ENCODE measurements around the gene PSIP1. TPM values are rescaled to one million over a fixed set of nuclear protein-coding genes. Genes with fewer than 3 reads are reported as not detected.

PSIP1 gene
- total RNA-seq, 1 experiment from 2014 or later, result 362 TPM

DNA sequence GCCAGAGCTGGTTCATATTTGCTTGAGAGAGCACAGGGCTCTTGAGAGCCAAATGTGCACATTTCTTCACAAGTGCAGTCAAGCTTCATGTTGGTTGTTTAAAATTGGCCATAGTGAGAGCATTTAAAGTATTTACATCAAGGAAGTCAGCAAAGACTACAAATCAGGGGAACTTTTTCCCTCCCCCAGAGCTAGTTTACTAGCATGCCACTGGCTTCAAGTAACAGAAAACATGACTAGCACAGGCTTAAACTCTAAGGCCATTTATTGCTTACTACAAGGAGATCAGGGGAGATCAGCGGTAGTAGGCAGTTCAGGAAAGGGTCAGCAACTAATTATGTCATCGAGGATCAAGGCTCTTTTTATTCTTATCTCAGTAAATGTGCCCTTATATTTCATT, 31.1 kb upstream of the PSIP1 start:
- TF ChIP-seq, protein P1, sequence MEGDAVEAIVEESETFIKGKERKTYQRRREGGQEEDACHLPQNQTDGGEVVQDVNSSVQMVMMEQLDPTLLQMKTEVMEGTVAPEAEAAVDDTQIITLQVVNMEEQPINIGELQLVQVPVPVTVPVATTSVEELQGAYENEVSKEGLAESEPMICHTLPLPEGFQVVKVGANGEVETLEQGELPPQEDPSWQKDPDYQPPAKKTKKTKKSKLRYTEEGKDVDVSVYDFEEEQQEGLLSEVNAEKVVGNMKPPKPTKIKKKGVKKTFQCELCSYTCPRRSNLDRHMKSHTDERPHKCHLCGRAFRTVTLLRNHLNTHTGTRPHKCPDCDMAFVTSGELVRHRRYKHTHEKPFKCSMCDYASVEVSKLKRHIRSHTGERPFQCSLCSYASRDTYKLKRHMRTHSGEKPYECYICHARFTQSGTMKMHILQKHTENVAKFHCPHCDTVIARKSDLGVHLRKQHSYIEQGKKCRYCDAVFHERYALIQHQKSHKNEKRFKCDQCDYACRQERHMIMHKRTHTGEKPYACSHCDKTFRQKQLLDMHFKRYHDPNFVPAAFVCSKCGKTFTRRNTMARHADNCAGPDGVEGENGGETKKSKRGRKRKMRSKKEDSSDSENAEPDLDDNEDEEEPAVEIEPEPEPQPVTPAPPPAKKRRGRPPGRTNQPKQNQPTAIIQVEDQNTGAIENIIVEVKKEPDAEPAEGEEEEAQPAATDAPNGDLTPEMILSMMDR (conservative IDR thresholded peaks at IDR 0.05), result no peak
- H4K20me1 ChIP-seq (ENCODE audit: control insufficient read depth, insufficient read depth, insufficient read length), result no peaks in the 10 kb centered on the region
- H2BK5ac ChIP-seq (ENCODE audit: insufficient read length, low read length), result no peak overlapping the region
- no peak overlapping the region for H2BK120ac ChIP-seq (ENCODE audit: low read depth, low read length, poor library complexity, severe bottlenecking)
- Mint-ChIP-seq H3K27ac (peak overlapping the region in 1 of 3 experiments; percentile 31; a peak in 2 of 7 replicates), H3K9me3 (peaks cover 2 to 3% of the 10 kb centered on the region in 2 experiments; a peak in 1 of 5 replicates), H3K36me3 (ENCODE audit: insufficient read depth in 1 of 3, low read depth in 3 of 3) (no peaks in the 10 kb centered on the region; a peak in 1 of 7 replicates), H3K4me1 (no peaks in the 10 kb centered on the region; a peak in 1 of 4 replicates), H3K27me3 (ENCODE audit: low read depth) (no peaks in the 10 kb centered on the region), H3K4me3 (no peak overlapping the region)
- H3T11ph ChIP-seq (ENCODE audit: low read length), result no peak overlapping the region
- H3K9ac ChIP-seq (ENCODE audit: extremely low read depth, insufficient read length, low read length), result no peak overlapping the region
- H2AK5ac ChIP-seq (ENCODE audit: insufficient read length, low read length), result no peak overlapping the region
- no peaks in the 10 kb centered on the region for H3K9me3 ChIP-seq (ENCODE audit: control insufficient read depth, low read depth, low read length)
- H3K4me1 ChIP-seq (ENCODE audit: insufficient read depth, low read length), result no peaks in the 10 kb centered on the region
- no peak overlapping the region for H3K4me2 ChIP-seq (ENCODE audit: insufficient read depth, insufficient read length, low read length)
- no peaks in the 10 kb centered on the region for H3K27me3 ChIP-seq (ENCODE audit: insufficient read depth, low read length)
- no CpG with 5 or more reads among the region's 2 CpGs for WGBS (ENCODE audit: extremely low coverage, insufficient read length, low lambda C conversion rate)
- H3K56ac ChIP-seq (ENCODE audit: insufficient read length, low read depth, low read length), result no peak overlapping the region
- H2BK12ac ChIP-seq (ENCODE audit: insufficient read length, low read depth, low read length), result no peak overlapping the region
- H3K14ac ChIP-seq (ENCODE audit: insufficient read depth, low read length), result no peak overlapping the region
- H3K23ac ChIP-seq (ENCODE audit: insufficient read length, low read depth, low read length), result no peak overlapping the region
- no peak overlapping the region for H4K91ac ChIP-seq (ENCODE audit: insufficient read length, low read depth, low read length)
- no peak overlapping the region for H4K8ac ChIP-seq (replicated peaks; ENCODE audit: insufficient read length, low read depth, low read length)
- H2AFZ ChIP-seq (ENCODE audit: low read length), result peak overlapping the region; percentile 36
- H2BK15ac ChIP-seq (ENCODE audit: low read depth, low read length), result no peak overlapping the region
- no peak overlapping the region for H3K4ac ChIP-seq (ENCODE audit: low read depth, low read length)
- no peaks in the 10 kb centered on the region for H3K23me2 ChIP-seq (ENCODE audit: insufficient read length, low read depth, low read length, poor library complexity, severe bottlenecking)
- H3K18ac ChIP-seq (ENCODE audit: insufficient read length, low read depth, low read length), result no peak overlapping the region
- no peak for DNase-seq
- H3K27ac ChIP-seq (ENCODE audit: insufficient read length, low read depth, low read length), result no peak overlapping the region
- no peak overlapping the region for H2BK20ac ChIP-seq (ENCODE audit: low read depth, low read length, poor library complexity, severe bottlenecking)
- H4K5ac ChIP-seq (ENCODE audit: insufficient read length, low read depth, low read length), result no peak overlapping the region
- no peaks in the 10 kb centered on the region for H3K79me2 ChIP-seq (ENCODE audit: insufficient read depth, low read length)
- no peaks in the 10 kb centered on the region for H3K79me1 ChIP-seq (ENCODE audit: insufficient read depth, low read depth, low read length, poor library complexity, severe bottlenecking)
